CD4-positive, alpha-beta T cell treated with Interleukin-12 subunit alpha and Interleukin-12 subunit beta, for 1 hour (primary cell): ENCODE results near the gene DAZAP1.
"Not testable (repeated sequence)": the region's sequence is repeated elsewhere in the genome, so short reads cannot be mapped to it uniquely, and the experiment has no call there.

Experiments used
- DNase-seq: peaks from one replicate; pipeline ENCODE4 v3.0.0-alpha.2; 2020

DAZAP1 gene

DNA sequence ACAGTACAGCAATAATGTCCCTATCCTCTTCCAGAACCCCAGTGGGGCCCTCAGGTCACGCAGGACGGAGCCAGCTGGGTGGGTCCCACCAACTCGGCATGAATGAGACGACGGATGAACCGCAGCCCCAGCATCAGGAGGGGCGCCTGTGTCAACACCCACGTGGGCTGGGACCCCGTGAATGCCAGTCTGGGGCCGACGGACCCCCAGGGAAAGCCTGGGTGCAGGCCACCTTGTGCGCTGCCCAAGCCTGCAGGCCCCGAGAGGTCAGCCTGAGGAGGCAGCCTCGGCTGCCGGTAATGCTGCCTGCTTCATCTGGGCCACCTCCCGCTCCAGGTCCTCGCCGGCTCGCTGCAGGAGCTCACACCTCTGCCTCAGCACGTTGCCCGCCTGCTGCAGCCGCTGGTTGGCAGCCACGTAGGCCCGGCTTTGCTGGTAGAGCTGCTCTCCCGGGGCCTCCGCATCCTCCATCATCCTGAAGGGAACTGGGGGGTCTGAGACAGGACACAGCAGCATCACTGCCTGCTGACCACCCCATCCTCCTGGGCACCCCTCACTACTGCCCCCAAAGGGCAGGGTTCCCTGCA is 67.5 kb downstream of the DAZAP1 start:
- DNase-seq, result no peak

DNA sequence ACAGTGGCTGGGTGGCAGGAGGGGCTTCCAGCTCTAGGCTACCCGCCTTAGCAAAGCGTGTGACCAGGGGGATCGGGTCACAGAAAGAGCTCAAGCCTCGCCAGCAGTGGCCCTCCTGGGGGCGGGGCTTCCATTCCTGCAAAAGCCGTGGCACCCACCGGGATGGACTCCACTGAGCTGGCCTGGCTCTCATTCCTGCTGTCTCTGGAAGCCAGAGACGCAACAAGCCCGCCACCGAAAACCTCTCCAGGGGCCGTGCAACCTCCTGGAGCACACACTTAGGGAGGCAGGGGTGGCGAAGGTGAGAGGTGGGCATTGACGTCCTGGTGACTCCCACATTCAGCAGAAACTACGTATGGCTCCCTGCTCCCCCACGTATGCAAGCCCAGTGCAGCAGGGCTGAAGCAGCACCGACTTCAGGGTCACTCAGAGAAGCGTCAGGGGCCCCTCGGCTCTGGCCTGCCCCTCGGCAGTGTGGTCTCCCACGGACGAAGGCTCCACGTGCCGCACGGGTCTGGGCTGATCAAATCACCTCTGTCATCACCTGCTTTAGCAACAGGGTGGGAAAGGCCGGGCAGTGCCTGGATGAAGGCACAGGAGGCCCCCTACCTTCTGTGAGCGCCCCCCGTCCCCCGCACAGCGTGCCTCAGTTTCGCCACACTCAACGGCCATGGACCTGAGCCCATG is 68.5 kb downstream of the DAZAP1 start:
- no peak for DNase-seq

DNA sequence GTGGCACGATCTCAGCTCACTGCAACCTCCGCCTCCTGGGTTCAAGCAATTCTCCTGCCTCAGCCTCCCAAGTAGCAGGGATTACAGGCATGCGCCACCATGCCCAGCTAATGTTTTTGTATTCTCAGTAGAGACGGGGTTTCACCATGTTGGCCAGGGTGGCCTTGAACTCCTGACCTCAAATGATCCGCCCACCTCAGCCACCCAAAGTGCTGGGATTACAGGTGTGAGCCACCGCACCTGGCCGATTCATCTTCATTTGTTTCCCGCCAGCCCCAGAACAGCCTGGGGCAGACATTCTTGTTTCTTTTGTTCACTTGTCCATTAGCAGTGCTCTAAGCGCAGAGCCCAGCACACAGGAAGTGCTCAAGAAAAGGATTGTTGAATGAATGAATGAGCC is 69.7 kb downstream of the DAZAP1 start:
- not testable (repeated sequence) for DNase-seq

DNA sequence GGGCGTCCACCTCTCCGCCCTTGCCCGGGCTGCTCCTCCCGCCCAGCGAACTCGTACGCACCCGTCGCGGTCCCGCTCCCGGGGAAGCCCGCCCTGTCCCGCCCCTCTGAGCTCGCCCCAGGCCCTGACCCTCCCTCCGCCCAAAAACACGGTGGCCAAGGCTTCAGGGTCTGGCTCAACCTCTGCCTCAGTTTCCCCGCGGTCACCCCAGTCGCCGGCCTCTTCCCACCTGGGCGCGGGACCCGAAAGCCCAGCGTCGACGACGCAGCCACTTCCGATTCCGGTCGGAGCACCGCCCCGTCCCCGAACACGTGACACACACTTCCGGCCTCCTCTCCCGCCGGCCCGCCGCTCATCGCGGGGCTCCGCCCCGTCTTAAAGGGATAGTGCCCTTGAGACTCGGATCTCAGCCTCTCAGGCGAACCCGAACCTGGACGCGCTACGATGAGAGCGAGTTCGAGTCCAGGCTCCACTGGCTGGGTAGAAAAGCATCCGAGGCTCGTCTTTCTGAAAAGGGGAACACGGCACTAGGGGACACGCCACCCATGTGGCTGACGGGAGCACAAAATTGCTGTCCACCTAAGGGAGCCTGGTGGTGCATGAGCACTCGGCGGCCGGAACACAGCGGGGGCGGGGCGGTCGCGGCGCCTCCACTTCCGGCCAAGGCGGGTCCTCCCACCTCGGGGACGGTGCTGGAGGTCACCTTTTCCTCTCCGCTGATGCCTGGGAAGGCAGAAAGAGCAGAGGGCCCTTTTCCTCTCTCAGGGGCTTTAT is 71.7 kb downstream of the DAZAP1 start, which contains the start of gene C19orf25:
C19orf25 (minus strand) TSS at position 282 of the 774 bp plus-strand sequence. CDS start 312 bp downstream, outside the sequence.
- DNase-seq, result peak; percentile 92

DNA sequence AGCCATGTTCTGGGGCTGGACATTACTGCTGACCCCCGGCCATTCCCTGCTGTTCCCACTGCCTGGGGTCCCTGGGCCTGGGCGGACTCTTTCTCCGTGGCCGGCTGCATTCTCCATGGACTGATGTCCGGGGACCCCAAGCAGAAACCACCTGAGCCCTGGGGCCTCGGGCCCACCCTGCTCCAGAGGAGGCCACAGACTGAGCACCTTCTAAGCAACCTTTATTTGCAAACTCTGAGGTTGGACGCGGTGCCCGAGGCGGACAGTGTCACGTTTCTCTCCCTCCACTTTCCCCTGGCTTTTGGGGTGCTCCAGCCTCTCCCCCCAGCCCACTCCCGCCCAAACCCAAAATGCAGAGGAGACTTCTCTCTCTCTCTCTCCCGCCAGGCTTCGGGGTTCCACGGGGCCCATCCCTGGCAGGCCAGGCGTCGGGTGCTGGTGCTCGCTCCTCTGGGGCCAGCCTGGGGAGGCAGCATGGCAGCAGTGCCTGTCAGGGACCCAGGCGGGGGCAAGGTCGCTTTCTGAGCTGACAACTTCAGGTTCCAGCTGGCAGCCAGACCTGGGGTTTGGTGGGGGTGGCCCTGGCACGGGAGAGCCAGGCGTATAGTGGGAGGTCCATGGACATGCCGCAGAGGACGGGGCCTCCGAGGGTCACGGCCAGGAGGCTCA is 74.0 kb downstream of the DAZAP1 start:
- DNase-seq, result no peak

DNA sequence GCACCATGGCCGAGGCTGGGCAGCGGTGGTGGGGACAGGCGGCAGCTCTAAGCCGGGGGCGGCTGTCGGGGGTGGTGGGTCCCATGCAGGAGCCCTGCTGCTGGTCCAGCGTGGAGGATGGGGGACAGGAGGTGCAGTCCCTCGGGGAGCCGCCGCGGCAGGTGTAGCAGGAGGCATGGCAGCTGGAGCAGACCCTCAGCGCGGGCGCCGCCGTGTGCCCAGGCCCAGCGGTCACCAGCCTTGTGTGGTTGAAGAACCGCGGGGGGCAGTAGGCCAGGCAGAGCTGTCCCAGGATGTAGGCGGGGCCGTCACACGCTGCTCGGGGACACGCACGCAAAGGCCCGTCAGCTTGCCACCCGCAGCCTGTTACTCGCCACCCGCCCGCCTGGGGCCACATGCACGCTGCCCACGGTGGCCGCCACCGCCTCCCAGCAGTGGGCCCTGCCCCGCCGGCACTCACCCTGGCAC is 74.5 kb downstream of the DAZAP1 start:
- no peak for DNase-seq

DNA sequence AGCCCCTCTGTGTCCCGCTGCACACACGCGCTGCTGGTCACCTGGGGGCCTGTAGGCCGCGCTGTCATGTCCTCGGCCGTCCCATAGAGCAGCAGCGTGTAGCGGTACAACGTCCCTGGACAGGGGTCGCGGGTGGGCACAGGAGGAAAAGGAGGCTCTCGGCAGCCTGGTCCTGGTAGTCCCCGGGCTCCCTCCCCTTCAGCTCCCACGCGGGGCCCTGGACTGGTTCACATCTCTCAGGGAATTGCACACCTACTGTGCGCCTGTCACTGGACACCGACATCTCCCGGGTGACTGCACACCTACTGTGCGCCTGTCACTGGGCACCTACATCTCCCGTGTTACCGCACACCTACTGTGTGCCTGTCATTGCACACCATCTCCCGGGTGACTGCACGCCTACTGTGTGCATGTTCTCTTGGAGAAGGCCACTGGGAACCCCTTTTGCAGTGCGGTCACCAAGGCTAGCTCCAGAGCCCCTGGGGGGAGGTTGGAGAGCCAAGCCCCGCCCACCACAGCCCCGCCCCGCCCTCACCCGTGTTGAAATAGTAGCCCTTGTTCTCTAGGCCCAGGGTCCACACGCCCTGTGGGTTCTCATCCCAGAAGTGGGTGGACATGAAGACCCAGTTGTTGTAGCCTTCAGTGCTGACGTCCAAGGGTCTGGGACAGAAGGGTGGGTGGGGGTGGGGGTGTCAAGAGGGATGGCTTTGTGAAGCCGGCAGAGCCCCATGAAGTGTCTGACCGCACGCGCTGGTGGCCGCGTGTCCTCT is 75.2 kb downstream of the DAZAP1 start:
- no peak for DNase-seq

DNA sequence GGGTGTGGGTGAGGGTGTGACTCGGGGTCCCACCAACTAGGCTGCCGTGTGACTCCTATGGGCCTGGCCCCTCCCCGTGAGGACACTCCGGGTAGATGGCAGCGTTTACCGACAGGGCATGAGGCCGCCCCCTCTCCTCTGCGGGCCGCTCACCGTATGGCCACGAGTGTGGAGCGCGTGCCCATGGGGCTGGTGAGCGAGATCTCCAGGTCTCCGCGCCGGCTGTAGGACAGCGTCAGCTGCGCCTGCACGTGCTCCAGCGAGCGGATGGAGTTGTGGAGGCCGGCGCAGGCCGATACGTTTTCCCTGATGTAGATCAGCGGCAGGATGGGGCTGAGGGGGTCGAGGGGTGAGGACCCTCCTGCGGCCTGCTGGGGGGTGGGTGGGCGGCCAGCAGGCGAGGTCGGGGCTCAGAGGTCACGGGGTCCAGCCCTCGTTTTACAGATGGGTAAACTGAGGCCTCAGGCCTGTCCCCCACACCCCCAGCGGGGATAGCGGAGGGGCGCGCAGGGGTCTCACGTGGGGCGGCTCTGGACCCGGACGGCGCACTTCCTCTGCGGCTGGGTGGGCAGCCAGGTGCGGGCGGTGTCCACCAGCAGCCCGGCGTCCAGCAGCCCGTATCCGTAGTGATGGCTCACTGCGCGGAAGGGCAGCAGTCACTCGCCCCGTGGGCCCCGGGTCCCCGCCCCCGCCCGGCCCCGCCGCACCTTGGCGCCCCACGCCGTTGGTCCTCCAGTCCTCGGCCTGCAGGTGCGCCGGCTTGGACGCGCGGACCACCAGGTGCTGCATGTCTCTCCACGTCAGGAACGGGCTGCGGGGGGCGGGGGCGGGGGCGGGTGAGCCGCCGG is 76.0 kb downstream of the DAZAP1 start:
- DNase-seq, result no peak

DNA sequence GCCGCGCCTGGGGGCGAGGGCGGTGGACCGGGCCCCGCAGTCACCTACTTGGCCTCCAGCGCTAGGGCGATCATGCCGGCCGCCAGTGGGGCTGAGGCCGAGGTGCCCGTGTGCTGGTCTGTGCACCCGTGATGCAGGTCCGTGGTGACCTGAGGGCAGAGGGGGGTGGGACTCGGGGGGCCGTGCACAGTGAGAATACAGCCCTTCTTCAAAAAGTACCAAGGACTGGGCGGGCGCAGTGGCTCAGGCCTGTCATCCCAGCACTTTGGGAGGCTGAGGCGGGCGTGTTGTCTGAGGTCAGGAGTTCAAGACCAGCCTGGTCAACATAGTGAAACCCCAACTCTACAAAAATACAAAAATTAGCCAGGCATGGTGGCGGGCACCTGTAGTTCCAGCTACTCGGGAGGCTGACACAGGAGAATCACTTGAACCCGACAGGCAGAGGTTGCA is 76.6 kb downstream of the DAZAP1 start:
- no peak for DNase-seq
